Stimulated activated CD8-positive, alpha-beta memory T cell treated with anti-CD3 and anti-CD28 coated beads, Interleukin-2, amount 100 ng/mL, for 48 hours (primary cell): ENCODE measurements around the gene TAF6.

Experiments used
- DNase-seq, 2 donors: peaks; one replicate each; pipeline ENCODE4 v3.0.0-alpha.2; 2020; ENCODE audit warnings: low read depth in 2 of 2

The TAF6 gene

GRCh38 chr7:100071018-100071723 is 48.0 kb downstream of the TAF6 start:
- no peak for DNase-seq

DNA sequence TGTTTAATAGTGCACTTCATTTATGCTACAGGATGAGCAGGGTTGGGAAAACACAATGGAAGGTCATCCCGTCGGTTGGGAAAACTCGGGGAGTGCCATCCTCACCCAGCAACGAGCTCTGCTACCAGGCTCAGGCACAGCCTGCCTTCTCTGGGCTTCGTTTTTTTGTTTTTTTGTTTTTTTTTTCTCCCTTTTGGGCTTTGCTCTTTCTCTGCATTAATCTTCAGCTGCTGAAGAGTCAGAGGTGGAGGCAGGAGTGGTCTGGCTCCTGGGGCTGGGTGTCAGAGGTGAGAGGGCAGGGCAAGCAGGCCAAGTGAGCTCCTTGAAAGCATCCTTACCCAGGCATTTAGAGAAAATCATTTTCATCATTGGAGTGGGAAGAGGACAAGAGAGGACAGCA is 49.2 kb downstream of the TAF6 start:
- DNase-seq, result no peak

DNA sequence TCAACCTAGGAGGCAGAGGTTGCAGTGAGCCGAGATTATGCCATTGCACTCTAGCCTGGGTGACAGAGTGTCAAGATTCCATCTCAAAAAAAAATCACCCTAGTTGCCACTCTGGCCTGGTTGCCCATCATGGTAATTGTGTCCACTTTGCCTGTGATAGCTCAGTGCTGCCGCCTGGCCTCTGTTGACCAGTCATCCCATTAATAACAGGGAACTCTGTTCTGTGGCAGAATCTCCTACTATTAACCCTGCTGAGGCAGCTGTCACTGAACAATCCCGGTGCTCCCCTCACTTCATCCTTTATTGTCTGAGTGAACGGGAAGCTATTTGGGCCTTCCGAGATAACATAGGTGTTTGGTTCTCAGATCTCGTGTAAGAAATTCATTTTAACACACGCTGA is 52.2 kb downstream of the TAF6 start:
- DNase-seq, result no peak

DNA sequence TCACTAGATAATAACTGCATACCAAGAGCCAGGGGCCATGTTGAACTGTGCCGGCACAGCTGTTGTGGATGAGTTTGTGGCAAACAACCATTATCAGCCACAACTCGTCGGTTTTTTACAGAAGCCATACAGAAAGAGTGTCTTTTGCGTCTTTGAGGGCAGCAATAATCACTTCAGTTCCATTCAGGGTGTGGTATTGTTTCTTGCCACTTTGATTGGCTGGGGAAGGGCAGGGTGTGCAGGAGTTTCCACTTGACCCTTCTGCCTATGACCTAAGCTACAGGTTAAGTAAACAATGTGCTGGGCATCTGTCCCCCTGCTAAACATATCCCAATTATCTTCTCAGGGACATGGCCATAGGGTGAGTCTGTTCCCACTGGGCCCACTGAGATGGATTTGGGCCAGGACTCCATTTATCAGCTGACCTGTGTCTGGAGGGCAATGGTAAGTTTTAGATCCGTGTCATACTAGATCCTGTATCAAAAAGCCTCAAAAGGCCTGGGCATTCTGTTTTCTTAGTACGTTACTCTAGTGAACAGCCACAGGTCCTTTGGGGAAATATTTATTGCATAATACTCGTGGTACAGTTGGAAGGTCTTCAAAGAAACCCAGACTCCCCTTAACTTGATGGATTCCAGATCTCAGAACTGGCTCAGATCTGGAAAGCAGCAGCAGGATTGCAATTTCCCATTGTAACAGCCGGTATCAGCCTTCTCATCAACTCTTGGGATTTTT is 53.5 kb downstream of the TAF6 start:
- no peak for DNase-seq

GRCh38 chr7:100064162-100064561 is 55.0 kb downstream of the TAF6 start:
- DNase-seq, result no peak

- DNase-seq, result no peak
Measured at GRCh38 chr7:100063376-100063775, 55.8 kb downstream of the TAF6 start.

- no peak for DNase-seq
Measured at GRCh38 chr7:100061518-100062193, 57.5 kb downstream of the TAF6 start.

DNA sequence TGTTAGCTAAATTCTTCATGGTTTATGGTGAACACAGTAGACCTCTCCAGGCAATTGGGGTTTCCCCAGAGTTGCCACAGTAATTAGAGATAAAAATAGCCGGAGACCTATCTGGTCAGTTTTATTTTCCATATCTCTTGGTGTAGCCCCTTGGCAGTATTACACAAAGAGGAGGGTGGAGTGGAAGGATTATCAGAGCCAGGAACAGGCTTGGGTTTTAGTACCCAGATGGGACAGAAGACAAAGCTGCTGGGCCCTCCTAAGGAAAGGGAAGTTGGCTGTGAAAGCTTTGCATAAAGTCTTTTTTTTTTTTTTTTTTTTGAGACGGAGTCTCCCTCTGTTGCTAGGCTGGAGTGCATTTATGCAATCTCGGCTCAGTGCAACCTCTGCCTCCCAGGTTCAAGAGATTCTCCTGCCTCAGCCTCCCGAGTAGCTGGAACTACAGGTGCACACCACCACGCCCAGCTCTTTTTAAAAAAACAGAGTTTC is 59.9 kb downstream of the TAF6 start:
- no peak for DNase-seq
